Measurements from ENCODE around the gene CFAP73. TPM values are rescaled to one million over a fixed set of nuclear protein-coding genes. Genes with fewer than 3 reads are reported as not detected.

Gene CFAP73
- total RNA-seq, 2 donors from 2014 or later: not detected

GRCh38 chr12:113134521-113134951 is 15.0 kb upstream of the CFAP73 start:
- ATAC-seq (ENCODE audit: insufficient number of reproducible peaks, low FRiP score, low read depth) (no peak), DNase-seq (ENCODE audit: low spot score) (no peak)
- H3K9me3 ChIP-seq: no peaks in the 10 kb centered on the region
- no peak overlapping the region for H3K4me3 ChIP-seq
- no peaks in the 10 kb centered on the region for H3K27me3 ChIP-seq (replicated peaks; ENCODE audit: insufficient read depth)
- TF ChIP-seq, protein P1, sequence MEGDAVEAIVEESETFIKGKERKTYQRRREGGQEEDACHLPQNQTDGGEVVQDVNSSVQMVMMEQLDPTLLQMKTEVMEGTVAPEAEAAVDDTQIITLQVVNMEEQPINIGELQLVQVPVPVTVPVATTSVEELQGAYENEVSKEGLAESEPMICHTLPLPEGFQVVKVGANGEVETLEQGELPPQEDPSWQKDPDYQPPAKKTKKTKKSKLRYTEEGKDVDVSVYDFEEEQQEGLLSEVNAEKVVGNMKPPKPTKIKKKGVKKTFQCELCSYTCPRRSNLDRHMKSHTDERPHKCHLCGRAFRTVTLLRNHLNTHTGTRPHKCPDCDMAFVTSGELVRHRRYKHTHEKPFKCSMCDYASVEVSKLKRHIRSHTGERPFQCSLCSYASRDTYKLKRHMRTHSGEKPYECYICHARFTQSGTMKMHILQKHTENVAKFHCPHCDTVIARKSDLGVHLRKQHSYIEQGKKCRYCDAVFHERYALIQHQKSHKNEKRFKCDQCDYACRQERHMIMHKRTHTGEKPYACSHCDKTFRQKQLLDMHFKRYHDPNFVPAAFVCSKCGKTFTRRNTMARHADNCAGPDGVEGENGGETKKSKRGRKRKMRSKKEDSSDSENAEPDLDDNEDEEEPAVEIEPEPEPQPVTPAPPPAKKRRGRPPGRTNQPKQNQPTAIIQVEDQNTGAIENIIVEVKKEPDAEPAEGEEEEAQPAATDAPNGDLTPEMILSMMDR (IDR thresholded peaks at IDR 0.05): no peak
- H3K4me1 ChIP-seq (ENCODE audit: control insufficient read depth in 1 of 2, low read depth in 2 of 2): peaks cover 0 to 3% of the 10 kb centered on the region in 2 donors
- no peaks in the 10 kb centered on the region for H3K36me3 ChIP-seq
- no peak overlapping the region for H3K27ac ChIP-seq

DNA sequence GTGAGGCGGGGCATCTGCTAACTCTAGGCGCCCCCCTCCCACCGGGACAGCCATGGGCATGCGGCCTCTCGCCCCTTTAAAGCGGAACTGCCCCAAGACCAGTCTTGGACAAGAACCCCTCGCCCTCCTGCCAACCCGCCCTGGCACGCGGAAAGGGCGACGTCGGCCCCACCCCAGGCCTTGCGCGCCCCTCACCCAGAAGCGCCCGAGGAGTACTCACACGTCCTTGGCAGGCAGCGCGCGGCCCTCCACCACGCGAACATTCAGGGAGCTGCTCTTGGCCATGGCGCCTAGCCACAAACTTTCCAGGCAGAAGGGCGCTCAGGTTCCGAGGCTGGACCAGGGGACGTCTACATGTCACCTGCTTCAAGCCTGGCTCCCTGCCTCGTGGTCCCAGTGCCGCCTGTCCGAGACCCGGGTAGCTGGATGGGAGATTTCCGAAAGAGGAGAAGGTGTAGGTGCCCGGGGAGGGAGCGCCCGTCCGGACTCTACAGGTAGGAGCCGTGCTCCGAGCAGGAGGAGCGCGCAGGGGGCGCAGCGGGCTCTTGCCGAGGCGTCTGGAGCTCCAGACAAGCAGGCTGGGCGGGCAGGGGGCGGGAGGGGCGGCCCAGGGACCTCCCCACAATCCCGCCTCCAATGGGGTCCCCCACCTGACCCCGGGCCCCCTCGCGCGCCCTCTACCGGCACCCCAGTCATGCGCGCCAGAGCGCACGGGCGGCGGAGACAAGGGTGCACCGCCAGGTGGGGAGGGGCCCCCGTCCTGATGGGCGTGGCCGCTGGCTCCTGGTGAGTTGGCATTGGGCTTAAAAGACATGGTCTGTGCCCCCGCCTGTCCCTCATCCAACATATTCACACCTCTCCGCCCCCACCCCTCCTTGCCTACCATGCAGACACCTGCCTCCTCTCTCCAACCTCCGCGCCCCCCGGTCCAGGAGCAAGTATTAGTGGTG is 14.1 kb upstream of the CFAP73 start, which contains the start of gene RASAL1:
RASAL1 (minus strand) TSS at position 584 of the 950 bp plus-strand sequence; CDS start at position 285, 299 bp downstream.
- Histone ChIP-seq H3K36me3 (no peaks in the 10 kb centered on the region), H3K9me3 (no peaks in the 10 kb centered on the region), H3K4me1 (ENCODE audit: control insufficient read depth in 1 of 2, low read depth in 2 of 2) (peaks cover 0 to 3% of the 10 kb centered on the region in 2 donors), H3K27me3 (replicated peaks; ENCODE audit: insufficient read depth) (no peaks in the 10 kb centered on the region), H3K27ac (no peak within 1 kb of the TSS), H3K4me3 (no peak within 1 kb of the TSS)
- DNase-seq (ENCODE audit: low spot score) (no peak), ATAC-seq (ENCODE audit: insufficient number of reproducible peaks, low FRiP score, low read depth) (no peak)
- TF ChIP-seq, protein P1 (IDR thresholded peaks at IDR 0.05): no peak

DNA sequence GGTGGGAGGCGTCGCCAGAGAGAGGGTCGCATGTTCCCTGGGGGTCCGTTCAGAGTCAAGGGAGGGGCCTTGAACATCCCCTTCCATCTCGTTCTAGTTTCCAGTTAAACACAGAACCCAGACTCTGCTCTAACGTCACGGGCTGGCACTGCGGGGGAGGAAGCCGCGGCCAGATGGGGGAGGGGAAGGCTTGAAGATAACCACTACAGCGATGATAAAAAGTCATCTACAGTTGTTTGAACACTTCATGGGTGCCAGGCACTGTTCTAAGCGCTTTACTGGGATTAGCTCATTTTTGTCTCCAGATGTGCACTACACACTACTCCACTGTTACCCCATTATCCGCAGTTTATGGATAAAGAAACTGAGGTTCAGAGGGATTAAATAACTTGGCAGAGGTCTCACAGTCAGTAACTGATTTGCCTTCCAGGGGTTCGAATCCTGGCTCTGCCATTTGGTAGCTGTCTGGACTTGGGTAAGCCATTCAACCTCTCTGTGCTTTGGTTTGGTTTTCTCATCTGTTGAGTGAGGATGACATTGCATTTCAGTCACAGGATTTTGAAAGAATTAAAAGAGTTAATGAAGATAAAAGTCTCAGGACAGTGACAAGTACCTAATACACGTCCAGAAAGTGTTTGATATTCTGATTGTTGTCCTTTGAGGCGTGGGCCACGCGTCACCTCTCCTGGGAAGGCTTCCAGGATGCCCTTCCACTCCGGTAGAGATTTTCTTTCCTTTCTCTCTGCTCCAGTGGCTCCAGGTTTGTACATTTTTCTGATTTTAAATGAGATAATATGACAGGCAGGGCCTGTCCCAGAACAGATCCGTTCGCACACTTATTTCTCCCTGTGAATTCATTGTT is 13.2 kb upstream of the CFAP73 start:
- no peaks in the 10 kb centered on the region for H3K27me3 ChIP-seq (replicated peaks; ENCODE audit: insufficient read depth)
- no peak overlapping the region for H3K27ac ChIP-seq
- DNase-seq (ENCODE audit: low spot score) (no peak), ATAC-seq (ENCODE audit: insufficient number of reproducible peaks, low FRiP score, low read depth) (no peak)
- peaks cover 0 to 3% of the 10 kb centered on the region in 2 donors for H3K4me1 ChIP-seq (ENCODE audit: control insufficient read depth in 1 of 2, low read depth in 2 of 2)
- H3K4me3 ChIP-seq: no peak overlapping the region
- no peaks in the 10 kb centered on the region for H3K36me3 ChIP-seq
- H3K9me3 ChIP-seq: no peaks in the 10 kb centered on the region
- TF ChIP-seq, protein P1 (IDR thresholded peaks at IDR 0.05): no peak

- no peaks in the 10 kb centered on the region for H3K9me3 ChIP-seq
- no peaks in the 10 kb centered on the region for H3K27me3 ChIP-seq (replicated peaks; ENCODE audit: insufficient read depth)
- TF ChIP-seq, protein P1 (IDR thresholded peaks at IDR 0.05): no peak
- H3K4me1 ChIP-seq (ENCODE audit: control insufficient read depth in 1 of 2, low read depth in 2 of 2): peaks cover 0 to 3% of the 10 kb centered on the region in 2 donors
- no peak overlapping the region for H3K27ac ChIP-seq
- no peak overlapping the region for H3K4me3 ChIP-seq
- no peak for ATAC-seq (ENCODE audit: insufficient number of reproducible peaks, low FRiP score, low read depth)
- no peak for DNase-seq (ENCODE audit: low spot score)
- H3K36me3 ChIP-seq: no peaks in the 10 kb centered on the region
Observed at GRCh38 chr12:113136990-113137511, 12.5 kb upstream of the CFAP73 start.

Data from thoracic aorta (tissue), 2 donors.